ENCODE results near the gene GAS5.
"Not testable (repeated sequence)": the region's sequence is repeated elsewhere in the genome, so short reads cannot be mapped to it uniquely, and the experiment has no call there.

GAS5 gene

GRCh38 chr1:173859547-173859946, 8.2 kb downstream of the GAS5 start:
- not testable (repeated sequence) for H3K4me1 ChIP-seq (ENCODE audit: control insufficient read depth, low read depth, low read length); H3K4me3 ChIP-seq (ENCODE audit: low read length); H3K27me3 ChIP-seq (ENCODE audit: control insufficient read depth, insufficient read depth, low read length); H3K9ac ChIP-seq (ENCODE audit: low read length); H3K27ac ChIP-seq (ENCODE audit: low read length); H3K9me3 ChIP-seq (ENCODE audit: control insufficient read depth, low read depth, low read length)
- H3K36me3 ChIP-seq (ENCODE audit: control insufficient read depth, low read depth, low read length) = peaks cover 51% of the 10 kb centered on the region

GRCh38 chr1:173857363-173857917, 10.3 kb downstream of the GAS5 start:
- Histone ChIP-seq H3K36me3 (ENCODE audit: control insufficient read depth, low read depth, low read length) (peaks cover 37% of the 10 kb centered on the region), H3K9ac (ENCODE audit: low read length) (no peak overlapping the region), H3K27ac (ENCODE audit: low read length) (no peak overlapping the region), H3K4me3 (ENCODE audit: low read length) (no peak overlapping the region), H3K27me3 (ENCODE audit: control insufficient read depth, insufficient read depth, low read length) (no peaks in the 10 kb centered on the region), H3K9me3 (ENCODE audit: control insufficient read depth, low read depth, low read length) (no peaks in the 10 kb centered on the region), H3K4me1 (ENCODE audit: control insufficient read depth, low read depth, low read length) (peaks cover 10% of the 10 kb centered on the region)

GRCh38 chr1:173856903-173857302, 10.9 kb downstream of the GAS5 start:
- Histone ChIP-seq H3K9me3 (ENCODE audit: control insufficient read depth, low read depth, low read length) (no peaks in the 10 kb centered on the region), H3K4me3 (ENCODE audit: low read length) (no peak overlapping the region), H3K27ac (ENCODE audit: low read length) (no peak overlapping the region), H3K27me3 (ENCODE audit: control insufficient read depth, insufficient read depth, low read length) (no peaks in the 10 kb centered on the region), H3K36me3 (ENCODE audit: control insufficient read depth, low read depth, low read length) (peaks cover 37% of the 10 kb centered on the region), H3K9ac (ENCODE audit: low read length) (no peak overlapping the region), H3K4me1 (ENCODE audit: control insufficient read depth, low read depth, low read length) (peaks cover 10% of the 10 kb centered on the region)

GRCh38 chr1:173856014-173856413, 11.8 kb downstream of the GAS5 start:
- Histone ChIP-seq H3K27me3 (ENCODE audit: control insufficient read depth, insufficient read depth, low read length) (no peaks in the 10 kb centered on the region), H3K4me3 (ENCODE audit: low read length) (no peak overlapping the region), H3K4me1 (ENCODE audit: control insufficient read depth, low read depth, low read length) (peaks cover 10% of the 10 kb centered on the region), H3K9ac (ENCODE audit: low read length) (no peak overlapping the region), H3K9me3 (ENCODE audit: control insufficient read depth, low read depth, low read length) (no peaks in the 10 kb centered on the region), H3K27ac (ENCODE audit: low read length) (no peak overlapping the region), H3K36me3 (ENCODE audit: control insufficient read depth, low read depth, low read length) (peaks cover 41% of the 10 kb centered on the region)

GRCh38 chr1:173853074-173853473, 14.7 kb downstream of the GAS5 start:
- Histone ChIP-seq H3K27me3 (ENCODE audit: control insufficient read depth, insufficient read depth, low read length) (no peaks in the 10 kb centered on the region), H3K27ac (ENCODE audit: low read length) (peak overlapping the region; percentile 24), H3K9me3 (ENCODE audit: control insufficient read depth, low read depth, low read length) (no peaks in the 10 kb centered on the region), H3K36me3 (ENCODE audit: control insufficient read depth, low read depth, low read length) (peaks cover 44% of the 10 kb centered on the region), H3K4me3 (ENCODE audit: low read length) (no peak overlapping the region), H3K9ac (ENCODE audit: low read length) (no peak overlapping the region), H3K4me1 (ENCODE audit: control insufficient read depth, low read depth, low read length) (peaks cover 10% of the 10 kb centered on the region)

GRCh38 chr1:173852105-173852504, 15.7 kb downstream of the GAS5 start:
- Histone ChIP-seq H3K27ac (ENCODE audit: low read length) (no peak overlapping the region), H3K36me3 (ENCODE audit: control insufficient read depth, low read depth, low read length) (peaks cover 34% of the 10 kb centered on the region), H3K4me3 (ENCODE audit: low read length) (no peak overlapping the region), H3K9me3 (ENCODE audit: control insufficient read depth, low read depth, low read length) (no peaks in the 10 kb centered on the region), H3K27me3 (ENCODE audit: control insufficient read depth, insufficient read depth, low read length) (no peaks in the 10 kb centered on the region), H3K9ac (ENCODE audit: low read length) (no peak overlapping the region), H3K4me1 (ENCODE audit: control insufficient read depth, low read depth, low read length) (peaks cover 10% of the 10 kb centered on the region)

GRCh38 chr1:173832748-173833147, 35.0 kb downstream of the GAS5 start:
- Histone ChIP-seq H3K4me3 (ENCODE audit: low read length) (no peak overlapping the region), H3K27ac (ENCODE audit: low read length) (no peak overlapping the region), H3K36me3 (ENCODE audit: control insufficient read depth, low read depth, low read length) (peaks cover 34% of the 10 kb centered on the region), H3K9ac (ENCODE audit: low read length) (no peak overlapping the region), H3K4me1 (ENCODE audit: control insufficient read depth, low read depth, low read length) (no peaks in the 10 kb centered on the region), H3K27me3 (ENCODE audit: control insufficient read depth, insufficient read depth, low read length) (no peaks in the 10 kb centered on the region), H3K9me3 (ENCODE audit: control insufficient read depth, low read depth, low read length) (no peaks in the 10 kb centered on the region)

- Histone ChIP-seq H3K4me3 (ENCODE audit: low read length) (no peak overlapping the region), H3K36me3 (ENCODE audit: control insufficient read depth, low read depth, low read length) (peaks cover 11% of the 10 kb centered on the region), H3K4me1 (ENCODE audit: control insufficient read depth, low read depth, low read length) (peaks cover 6% of the 10 kb centered on the region), H3K27ac (ENCODE audit: low read length) (no peak overlapping the region), H3K9me3 (ENCODE audit: control insufficient read depth, low read depth, low read length) (no peaks in the 10 kb centered on the region), H3K9ac (ENCODE audit: low read length) (no peak overlapping the region), H3K27me3 (ENCODE audit: control insufficient read depth, insufficient read depth, low read length) (no peaks in the 10 kb centered on the region)
These were observed 40.2 kb downstream of the GAS5 start for GRCh38 chr1:173827611-173828010.

GRCh38 chr1:173824315-173825081, 43.3 kb downstream of the GAS5 start, which contains the start of the genes CENPL and DARS2:
CENPL (minus strand) TSS chr1:173824883; CDS start chr1:173811299, 13,584 bp downstream.
DARS2 (plus strand) TSS chr1:173824673; CDS start chr1:173825230, 557 bp downstream.
- Histone ChIP-seq H3K4me1 (ENCODE audit: control insufficient read depth, low read depth, low read length) (peaks cover 6% of the 10 kb centered on the region), H3K9me3 (ENCODE audit: control insufficient read depth, low read depth, low read length) (no peaks in the 10 kb centered on the region), H3K36me3 (ENCODE audit: control insufficient read depth, low read depth, low read length) (peaks cover 5% of the 10 kb centered on the region), H3K27ac (ENCODE audit: low read length) (peak within 1 kb of the TSS; percentile 90), H3K9ac (ENCODE audit: low read length) (peak within 1 kb of the TSS; percentile 97), H3K27me3 (ENCODE audit: control insufficient read depth, insufficient read depth, low read length) (no peaks in the 10 kb centered on the region), H3K4me3 (ENCODE audit: low read length) (peak within 1 kb of the TSS; percentile 97)

- peaks cover 5% of the 10 kb centered on the region for H3K36me3 ChIP-seq (ENCODE audit: control insufficient read depth, low read depth, low read length)
- H3K4me3 ChIP-seq (ENCODE audit: low read length) = peak overlapping the region; percentile 97
- peak overlapping the region; percentile 97 for H3K9ac ChIP-seq (ENCODE audit: low read length)
- H3K27me3 ChIP-seq (ENCODE audit: control insufficient read depth, insufficient read depth, low read length) = no peaks in the 10 kb centered on the region
- peak overlapping the region; percentile 81 for H3K27ac ChIP-seq (ENCODE audit: low read length)
- peaks cover 6% of the 10 kb centered on the region for H3K4me1 ChIP-seq (ENCODE audit: control insufficient read depth, low read depth, low read length)
- no peaks in the 10 kb centered on the region for H3K9me3 ChIP-seq (ENCODE audit: control insufficient read depth, low read depth, low read length)
These were observed 43.9 kb downstream of the GAS5 start for GRCh38 chr1:173823781-173824314.

- Histone ChIP-seq H3K9ac (ENCODE audit: low read length) (no peak overlapping the region), H3K36me3 (ENCODE audit: control insufficient read depth, low read depth, low read length) (peaks cover 12% of the 10 kb centered on the region), H3K4me3 (ENCODE audit: low read length) (no peak overlapping the region), H3K27ac (ENCODE audit: low read length) (no peak overlapping the region), H3K27me3 (ENCODE audit: control insufficient read depth, insufficient read depth, low read length) (no peaks in the 10 kb centered on the region), H3K4me1 (ENCODE audit: control insufficient read depth, low read depth, low read length) (peaks cover 6% of the 10 kb centered on the region), H3K9me3 (ENCODE audit: control insufficient read depth, low read depth, low read length) (no peaks in the 10 kb centered on the region)
These were observed 46.1 kb downstream of the GAS5 start for GRCh38 chr1:173821680-173822079.

All from iPS-18a (cell line).